SK-N-MC (cell line): ENCODE measurements around the gene LBP.

Source experiments
- DNase-seq: peaks from one replicate; pipeline ENCODE4 v3.0.0-alpha.2; 2011; ENCODE audit warnings: low read depth, low spot score
- H3K27ac ChIP-seq: fragments of 200-600 bp; sonication (generic); 2 replicates; pipeline ENCODE4 v1.5.1; 2016; ENCODE audit warnings: mixed run types
- H3K36me3 ChIP-seq: fragments of 200-600 bp; sonication (generic); 2 replicates; pipeline ENCODE4 v1.6.1; 2017; ENCODE audit warnings: antibody characterized with exemption, low read length, mixed read lengths; ENCODE audit not compliant: insufficient read depth
- H3K4me3 ChIP-seq: fragments of 200-600 bp; sonication (generic); 2 replicates; pipeline ENCODE4 v1.5.1; 2016
- H3K9ac ChIP-seq: fragments of 200-600 bp; sonication (generic); 2 replicates; pipeline ENCODE4 v1.8.0; 2017; ENCODE audit warnings: mixed run types, mixed read lengths; ENCODE audit not compliant: insufficient read length
- H3K9me3 ChIP-seq: fragments of 200-600 bp; sonication (generic); 2 replicates; pipeline ENCODE4 v1.6.1; 2017; ENCODE audit warnings: low read depth, mild to moderate bottlenecking, antibody characterized with exemption, low read length, moderate library complexity, mixed read lengths
- EZH2 ChIP-seq: fragments of 200-600 bp; sonication (generic); IDR thresholded peaks from one replicate; pipeline ENCODE4 v1.6.1; 2017; ENCODE audit warnings: antibody characterized with exemption
- FOXP2 ChIP-seq: optimal IDR thresholded peaks from 2 replicates; pipeline ENCODE3; 2011; ENCODE audit warnings: mild to moderate bottlenecking, moderate library complexity; ENCODE audit not compliant: insufficient read depth; ENCODE audit errors: extremely low read length, control extremely low read depth
- POLR2AphosphoS5 ChIP-seq: IDR thresholded peaks from 2 replicates; pipeline ENCODE4 v1.6.1; 2012; ENCODE audit warnings: mild to moderate bottlenecking, low read depth, low read length, borderline replicate concordance

Gene LBP

GRCh38 chr20:38315290-38315966, 30.9 kb upstream of the LBP start:
- Histone ChIP-seq H3K27ac (no peak overlapping the region), H3K36me3 (no peaks in the 10 kb centered on the region), H3K9ac (no peak overlapping the region), H3K4me3 (no peak overlapping the region), H3K9me3 (no peaks in the 10 kb centered on the region)
- no peak for TF ChIP-seq EZH2
- TF ChIP-seq POLR2AphosphoS5 = no peak
- TF ChIP-seq FOXP2 = no peak
- no peak for DNase-seq

GRCh38 chr20:38316341-38316740, 29.9 kb upstream of the LBP start:
- Histone ChIP-seq H3K36me3 (no peaks in the 10 kb centered on the region), H3K9ac (no peak overlapping the region), H3K27ac (no peak overlapping the region), H3K4me3 (no peak overlapping the region), H3K9me3 (no peaks in the 10 kb centered on the region)
- no peak for DNase-seq
- TF ChIP-seq POLR2AphosphoS5 (no peak), EZH2 (no peak), FOXP2 (no peak)

- Histone ChIP-seq H3K9me3 (no peaks in the 10 kb centered on the region), H3K36me3 (no peaks in the 10 kb centered on the region), H3K9ac (no peak overlapping the region), H3K27ac (no peak overlapping the region), H3K4me3 (no peak overlapping the region)
- TF ChIP-seq FOXP2 = no peak
- no peak for DNase-seq
These were observed 28.9 kb upstream of the LBP start for GRCh38 chr20:38317422-38317821.

GRCh38 chr20:38320221-38320620, 26.1 kb upstream of the LBP start:
- Histone ChIP-seq H3K9me3 (no peaks in the 10 kb centered on the region), H3K9ac (no peak overlapping the region), H3K4me3 (no peak overlapping the region), H3K27ac (no peak overlapping the region), H3K36me3 (no peaks in the 10 kb centered on the region)
- DNase-seq = no peak
- TF ChIP-seq POLR2AphosphoS5 = no peak
- no peak for TF ChIP-seq EZH2
- TF ChIP-seq FOXP2 = no peak

GRCh38 chr20:38321959-38322598, 24.2 kb upstream of the LBP start:
- no peak for DNase-seq
- H3K9me3 ChIP-seq = no peaks in the 10 kb centered on the region
- TF ChIP-seq EZH2 (no peak), FOXP2 (no peak), POLR2AphosphoS5 (no peak)
- H3K27ac ChIP-seq = no peak overlapping the region
- no peak overlapping the region for H3K9ac ChIP-seq
- no peaks in the 10 kb centered on the region for H3K36me3 ChIP-seq
- no peak overlapping the region for H3K4me3 ChIP-seq

GRCh38 chr20:38324159-38324558, 22.1 kb upstream of the LBP start:
- H3K9ac ChIP-seq = no peak overlapping the region
- TF ChIP-seq EZH2 = no peak
- TF ChIP-seq FOXP2 = no peak
- TF ChIP-seq POLR2AphosphoS5 = no peak
- H3K9me3 ChIP-seq = no peaks in the 10 kb centered on the region
- no peak overlapping the region for H3K27ac ChIP-seq
- H3K36me3 ChIP-seq = no peaks in the 10 kb centered on the region
- DNase-seq = no peak
- H3K4me3 ChIP-seq = no peak overlapping the region

GRCh38 chr20:38325167-38325566, 21.1 kb upstream of the LBP start:
- Histone ChIP-seq H3K9ac (no peak overlapping the region), H3K9me3 (no peaks in the 10 kb centered on the region), H3K4me3 (no peak overlapping the region), H3K27ac (no peak overlapping the region), H3K36me3 (no peaks in the 10 kb centered on the region)
- no peak for DNase-seq
- TF ChIP-seq POLR2AphosphoS5 = no peak

- DNase-seq = no peak
- no peaks in the 10 kb centered on the region for H3K36me3 ChIP-seq
- H3K9ac ChIP-seq = no peak overlapping the region
- no peak overlapping the region for H3K4me3 ChIP-seq
- H3K27ac ChIP-seq = no peak overlapping the region
- TF ChIP-seq FOXP2 = no peak
- H3K9me3 ChIP-seq = no peaks in the 10 kb centered on the region
These were observed 20.4 kb upstream of the LBP start for GRCh38 chr20:38325905-38326304.

GRCh38 chr20:38326309-38326708, 20.0 kb upstream of the LBP start:
- no peak overlapping the region for H3K27ac ChIP-seq
- DNase-seq = no peak

More at GRCh38 chr20:38326309-38326708, 20.0 kb upstream of the LBP start:
- Histone ChIP-seq H3K36me3 (no peaks in the 10 kb centered on the region), H3K9me3 (no peaks in the 10 kb centered on the region), H3K4me3 (no peak overlapping the region), H3K9ac (no peak overlapping the region)
- TF ChIP-seq EZH2 (no peak), POLR2AphosphoS5 (no peak), FOXP2 (no peak)
